ENCODE results near the gene CAPN1. TPM values are rescaled to one million over a fixed set of nuclear protein-coding genes. Genes with fewer than 3 reads are reported as not detected.
"Not testable (repeated sequence)": the region's sequence is repeated elsewhere in the genome, so short reads cannot be mapped to it uniquely, and the experiment has no call there.

Gene CAPN1
- polyA plus RNA-seq (ENCODE audit: insufficient read length) = 99.7 TPM

DNA sequence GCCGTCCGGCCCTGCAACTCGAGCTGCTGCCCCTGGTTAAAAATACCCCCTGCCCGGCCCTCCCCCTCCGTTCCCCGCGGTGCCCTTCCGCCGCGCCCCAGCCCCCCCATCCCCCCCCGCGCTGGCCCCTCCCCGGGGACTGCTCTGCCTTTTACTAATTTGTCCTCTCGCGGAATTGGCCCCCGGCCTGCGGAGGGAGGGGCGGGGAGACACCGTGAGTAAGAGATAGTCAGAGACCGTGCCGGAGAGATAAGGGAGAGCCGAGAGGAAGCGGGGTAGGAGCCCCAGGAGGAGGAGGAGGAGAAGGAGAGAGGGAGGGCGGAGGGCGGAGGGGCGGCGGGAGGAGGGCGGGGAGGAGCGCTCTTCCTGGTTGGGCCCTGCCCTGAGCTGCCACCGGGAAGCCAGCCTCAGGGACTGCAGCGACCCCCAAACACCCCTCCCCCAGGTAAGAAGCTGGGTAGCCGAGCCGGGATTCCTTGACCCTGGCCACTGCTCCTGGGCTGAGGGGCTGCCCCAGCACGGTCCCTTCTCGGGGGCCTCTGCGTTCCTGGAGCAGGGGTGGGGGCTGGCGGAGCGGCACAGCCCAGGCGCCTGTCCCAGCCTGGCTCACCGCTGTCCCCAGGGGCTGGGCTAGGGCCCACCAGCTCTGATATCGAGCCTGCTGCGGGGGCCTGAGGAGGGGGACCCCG, at the start of gene CAPN1:
Gene CAPN1 (plus strand): TSS at position 360 of the 689 bp plus-strand sequence. CDS start 774 bp downstream, outside the sequence.
- DNase-seq = peak; percentile 52

DNA sequence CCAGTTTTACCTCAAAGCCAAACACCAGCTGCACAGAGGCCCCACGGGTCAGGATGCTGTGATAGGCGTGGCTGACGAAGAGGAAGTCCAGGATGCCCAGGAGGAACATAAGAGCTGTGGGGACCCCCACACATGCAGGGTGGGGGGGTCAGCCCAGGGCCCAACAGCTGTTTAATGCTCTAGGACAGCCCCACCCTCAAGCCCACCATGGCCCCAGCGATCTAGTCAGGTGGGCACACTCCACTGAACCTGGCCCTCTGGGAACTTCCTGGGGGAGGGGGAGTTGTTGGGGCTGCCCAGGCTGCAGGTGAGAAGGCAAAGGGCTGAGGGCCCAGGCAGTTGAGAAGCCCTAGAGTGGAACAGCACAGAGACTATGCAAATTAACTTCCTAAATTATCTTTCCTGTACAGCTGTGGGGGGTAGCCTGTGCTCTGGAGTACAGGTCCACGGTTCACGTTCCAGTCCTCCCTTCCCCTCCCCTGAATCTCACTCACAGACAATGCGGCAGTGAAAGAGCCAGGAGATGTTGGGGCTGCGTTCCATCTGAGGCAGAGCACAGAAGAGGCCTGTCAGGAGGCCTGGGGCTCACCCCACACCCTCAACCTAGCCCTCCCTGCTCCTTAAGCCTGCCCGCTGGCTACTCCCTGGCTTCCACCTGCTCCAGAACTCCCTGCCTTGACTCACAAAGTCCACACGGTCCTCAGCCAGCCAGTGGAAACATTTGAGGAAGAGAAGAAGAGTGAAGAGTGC, 49.3 kb upstream of the CAPN1 start:
- DNase-seq = no peak

DNA sequence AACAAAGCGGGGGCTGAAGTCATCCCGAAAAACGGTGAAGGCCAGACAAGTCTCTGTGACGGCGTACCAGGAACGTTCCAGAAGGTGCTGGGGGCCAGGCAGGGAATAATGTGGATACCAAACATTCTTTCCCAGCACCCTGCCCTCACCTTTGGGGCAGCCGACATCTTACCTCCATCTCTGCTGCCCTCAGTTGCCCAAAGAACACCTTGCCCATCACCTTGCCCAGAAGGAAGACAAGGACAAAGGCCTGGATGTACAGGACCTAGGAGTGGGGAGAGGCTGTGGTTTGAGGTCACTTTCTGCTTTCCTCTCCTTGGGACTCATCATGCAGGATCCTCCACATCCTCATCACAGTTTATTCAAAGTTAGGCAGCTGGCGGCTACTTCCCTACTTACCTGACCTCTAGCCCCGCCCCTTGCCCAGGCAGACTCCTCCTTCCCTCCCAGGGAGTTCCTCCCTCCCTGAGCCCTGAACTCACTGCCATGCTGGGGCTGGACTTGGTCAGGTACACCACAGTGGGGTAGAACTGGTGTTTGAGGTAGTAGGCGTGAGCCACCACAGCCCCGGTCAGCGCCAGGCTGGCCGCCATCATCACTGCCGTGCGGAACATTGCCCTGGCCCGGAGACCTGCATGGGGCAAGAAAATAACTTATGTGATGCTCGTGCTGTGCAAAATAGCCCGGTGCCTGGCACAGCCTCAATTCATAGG, 48.6 kb upstream of the CAPN1 start:
- DNase-seq = no peak

DNA sequence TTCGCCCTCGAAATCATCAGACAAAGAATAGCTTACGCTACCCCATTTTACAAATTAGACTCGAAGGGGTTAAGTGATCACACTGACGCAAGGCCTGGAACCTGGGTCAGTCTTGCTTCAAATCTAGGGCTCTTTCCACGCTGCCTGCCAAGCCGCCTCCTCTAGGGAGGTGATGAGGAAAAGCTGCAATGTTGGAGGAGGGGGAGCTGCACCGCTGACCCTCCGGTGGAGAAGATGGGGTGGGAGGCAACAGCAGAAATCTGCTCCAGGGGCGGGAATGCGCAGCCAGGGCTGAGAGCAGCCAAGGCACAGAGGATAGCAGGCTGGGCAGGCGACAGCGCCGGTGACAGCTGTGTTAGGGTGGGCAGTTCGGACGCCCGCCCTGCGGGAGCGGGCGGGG, 48.0 kb upstream of the CAPN1 start:
- DNase-seq = peak; percentile 85

DNA sequence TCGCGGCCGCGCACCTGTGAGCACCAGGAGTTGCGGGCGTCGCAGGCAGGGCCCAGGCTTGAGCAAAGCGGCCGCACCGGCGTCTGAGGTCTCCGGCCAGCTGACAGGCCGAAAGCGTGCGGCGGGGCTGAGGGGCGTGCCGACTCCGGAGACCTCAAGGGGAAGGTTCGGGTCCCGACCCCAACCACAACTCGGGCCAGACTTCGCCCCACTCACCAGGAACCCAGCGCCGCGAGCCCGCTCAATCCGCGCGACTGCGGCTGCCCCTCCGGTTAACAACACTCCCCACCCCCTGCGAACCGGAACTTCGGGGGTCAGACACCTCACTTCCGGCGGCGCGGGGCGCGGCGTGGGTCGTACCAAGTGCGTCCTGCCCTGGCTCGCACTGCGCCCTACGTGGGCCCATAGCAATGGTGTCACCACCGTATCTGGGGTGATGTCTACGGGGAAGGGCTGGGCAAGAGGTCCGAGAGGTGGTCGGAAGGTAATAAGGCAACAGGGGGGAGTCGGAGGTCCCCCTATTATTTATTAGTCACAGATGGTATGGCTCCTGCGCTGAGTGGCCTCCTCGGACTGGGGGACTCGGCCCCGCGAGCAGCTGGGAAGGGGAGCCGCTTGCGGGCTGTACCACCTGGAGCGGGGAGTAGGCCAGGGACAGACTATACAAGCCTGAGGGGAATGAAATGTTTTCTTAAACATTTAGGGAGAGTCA, 47.3 kb upstream of the CAPN1 start, which contains the start of gene SYVN1:
Gene SYVN1 (minus strand): TSS at position 280 of the 712 bp plus-strand sequence. CDS start 918 bp downstream, outside the sequence.
- peak; percentile 94 for DNase-seq

DNA sequence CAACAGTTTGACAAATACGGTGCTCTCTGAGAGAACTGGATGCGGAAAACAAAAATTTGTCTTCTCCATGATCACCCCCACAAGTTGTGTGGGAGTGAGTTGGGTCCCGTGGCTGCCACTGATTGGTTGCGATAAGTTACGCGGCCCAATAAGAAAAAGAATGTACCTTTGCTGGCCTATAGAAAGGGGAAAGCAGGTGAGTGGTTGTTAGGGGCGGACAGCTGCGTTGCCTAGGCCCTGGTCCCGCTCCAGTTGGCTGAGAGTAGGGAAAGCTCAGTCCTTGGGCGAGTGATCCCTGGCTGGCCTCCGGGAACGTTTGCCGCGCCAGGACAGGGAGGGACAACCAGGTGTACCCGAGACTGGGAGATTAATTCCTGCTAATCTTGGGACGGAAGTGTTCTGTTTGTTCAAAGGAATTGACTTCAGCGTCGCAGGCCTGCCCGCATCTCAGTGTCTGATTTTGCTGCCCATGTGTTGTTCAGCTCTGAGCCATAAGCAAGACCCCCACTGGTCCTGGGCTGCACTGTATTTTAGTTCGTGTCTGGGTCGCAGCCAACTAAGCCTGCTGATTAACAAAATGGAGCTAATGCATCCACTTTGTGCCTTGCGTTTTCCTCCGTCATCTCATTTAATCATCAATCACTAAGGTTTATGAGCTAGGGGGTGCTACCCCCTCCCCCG, 46.6 kb upstream of the CAPN1 start:
- DNase-seq = peak; percentile 91

DNA sequence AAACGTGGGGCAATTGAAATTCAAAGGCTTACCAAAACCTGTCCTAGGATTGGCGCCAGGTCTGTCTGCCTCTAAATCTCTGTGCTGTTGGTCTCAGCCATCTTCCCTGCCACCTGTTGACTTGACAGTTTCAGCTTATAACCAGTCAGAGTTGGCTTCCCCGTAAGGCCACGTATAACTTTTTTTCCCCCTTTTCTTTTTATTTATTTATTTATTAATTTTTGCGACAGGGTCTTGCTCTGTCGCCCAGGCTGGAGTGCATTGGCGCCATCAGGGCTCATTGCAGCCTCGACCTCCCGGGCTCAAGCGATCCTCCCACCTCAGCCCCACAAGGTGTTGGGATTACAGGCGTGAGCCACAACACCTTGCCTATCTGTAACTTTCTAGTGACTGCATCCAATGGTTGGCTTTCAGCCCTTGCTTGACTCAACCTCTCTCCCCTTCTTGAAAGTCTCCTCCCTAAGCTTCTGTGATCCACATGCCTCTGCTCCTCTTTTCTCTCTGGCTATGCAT, 46.0 kb upstream of the CAPN1 start:
- DNase-seq = no peak

DNA sequence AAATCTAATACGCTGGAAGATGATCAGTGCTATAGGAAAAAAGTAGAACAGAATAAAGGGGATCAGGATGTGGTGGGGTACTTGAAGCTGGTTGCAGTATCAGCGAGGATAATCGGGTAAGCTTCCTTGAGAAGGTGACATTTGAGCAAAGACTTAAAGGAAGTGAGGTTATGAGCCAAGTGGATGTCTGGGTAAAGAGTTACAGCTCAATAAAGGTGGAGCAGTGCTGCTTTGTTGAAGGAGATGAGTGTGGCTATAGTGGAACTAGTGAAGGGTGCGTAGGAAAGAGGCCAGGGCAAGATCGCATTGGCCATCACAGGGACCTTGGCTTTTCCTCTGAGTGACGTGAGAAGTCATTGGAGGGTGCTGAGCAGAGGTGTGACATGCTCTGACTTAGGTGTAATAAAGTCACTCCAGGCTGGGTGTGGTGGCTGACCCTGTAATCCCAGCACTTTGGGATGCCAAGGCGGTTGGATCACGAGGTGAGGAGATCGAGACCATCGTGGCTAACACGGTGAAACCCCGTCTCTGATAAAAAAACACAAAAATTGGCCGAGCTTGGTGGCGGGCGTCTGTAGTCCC, 45.1 kb upstream of the CAPN1 start:
- DNase-seq = no peak

DNA sequence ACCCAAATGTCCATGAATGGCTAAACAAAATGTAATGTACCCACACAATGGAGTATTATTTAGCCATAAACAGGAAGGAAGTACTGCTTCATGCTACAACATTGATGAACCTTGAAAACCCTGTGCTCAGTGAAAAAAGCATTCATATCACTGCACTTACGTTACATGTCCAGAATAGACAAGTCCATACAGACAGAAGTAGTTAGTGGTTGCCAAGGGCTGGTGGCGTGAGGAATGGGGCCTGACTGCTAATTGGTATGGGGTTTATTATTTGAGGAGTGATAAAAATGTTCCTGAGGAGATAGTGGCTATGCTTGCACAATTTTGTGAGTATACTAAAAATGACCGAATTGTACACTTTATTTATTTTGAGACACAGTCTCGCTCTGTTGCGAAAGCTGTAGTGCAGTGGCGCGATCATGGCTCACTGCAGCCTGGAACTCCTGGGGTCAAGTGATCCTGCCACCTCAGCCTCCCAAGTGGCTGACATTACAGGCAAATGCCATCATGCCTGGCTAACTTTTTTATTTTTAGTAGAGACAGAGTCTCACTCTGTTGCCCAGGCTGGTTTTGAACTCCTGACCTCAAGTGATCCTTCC, 39.7 kb upstream of the CAPN1 start:
- DNase-seq = no peak

DNA sequence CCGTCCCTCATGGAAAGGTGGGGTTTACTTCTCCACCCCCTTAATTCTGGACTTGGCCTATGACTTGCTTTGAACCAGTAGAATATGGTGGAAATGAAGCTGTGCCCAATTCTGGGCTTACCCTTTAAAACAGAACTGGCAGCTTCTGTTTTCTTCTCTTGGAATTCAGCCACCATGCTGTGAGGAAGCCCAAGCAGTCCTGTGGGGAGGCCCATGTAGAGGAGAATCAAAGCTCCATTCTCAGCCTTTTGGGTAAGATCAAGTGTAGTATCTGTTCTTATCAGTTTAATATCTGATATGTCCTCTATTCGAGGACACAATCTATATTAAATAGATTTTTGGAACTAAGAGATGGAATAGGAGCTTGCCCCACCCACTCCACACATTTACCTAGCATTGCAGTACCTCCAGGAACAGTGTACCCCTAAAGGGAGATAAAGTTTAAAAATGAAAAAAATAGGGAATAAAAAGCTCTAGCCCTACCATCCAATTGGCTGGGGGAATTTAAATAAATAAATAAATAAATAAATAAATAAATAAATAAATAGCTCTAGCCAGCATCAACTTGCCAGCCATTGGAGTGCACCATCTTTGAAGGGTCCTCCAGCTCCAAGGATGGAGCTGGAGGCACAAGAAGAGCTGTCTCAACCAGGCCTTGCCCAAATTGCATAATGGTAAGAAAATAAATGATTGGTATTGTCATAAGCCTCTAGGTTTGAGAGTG, 34.2 kb upstream of the CAPN1 start:
- DNase-seq = no peak

DNA sequence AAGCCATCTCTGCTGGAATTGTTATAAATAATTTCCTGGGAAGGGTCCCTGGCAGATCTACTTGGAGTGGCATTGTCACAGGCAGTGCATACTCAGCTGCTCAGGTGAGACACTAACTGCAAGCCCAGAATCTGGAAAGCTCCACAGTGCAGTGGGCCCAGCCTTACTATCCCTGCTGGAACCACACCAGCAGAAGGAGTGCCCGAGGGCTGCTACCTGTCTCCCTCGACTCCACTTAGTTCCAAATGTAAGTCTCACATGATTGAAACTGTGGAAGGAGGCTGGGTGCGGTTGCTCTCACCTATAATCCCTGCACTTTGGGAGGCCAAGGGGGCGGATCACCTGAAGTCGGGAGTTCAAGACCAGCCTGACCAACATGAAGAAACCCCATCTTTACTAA, 33.1 kb upstream of the CAPN1 start:
- no peak for DNase-seq

DNA sequence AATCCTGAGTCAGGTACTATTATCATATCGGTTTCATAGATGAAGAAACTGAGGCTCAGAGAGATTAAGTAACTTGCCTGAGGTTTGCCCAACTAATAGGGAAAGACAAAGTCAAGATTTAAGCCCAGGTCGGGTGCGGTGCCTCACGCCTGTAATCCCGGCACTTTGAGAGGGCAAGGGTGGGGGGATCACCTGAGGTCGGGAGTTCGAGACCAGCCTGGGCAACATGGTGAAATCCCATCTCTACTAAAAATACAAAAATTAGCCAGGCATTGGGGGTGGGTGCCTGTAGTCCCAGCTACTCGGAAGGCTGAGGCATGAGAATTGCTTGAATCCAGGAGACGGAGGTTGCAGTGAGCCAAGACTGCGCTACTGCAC, 31.6 kb upstream of the CAPN1 start:
- DNase-seq = not testable (repeated sequence)

DNA sequence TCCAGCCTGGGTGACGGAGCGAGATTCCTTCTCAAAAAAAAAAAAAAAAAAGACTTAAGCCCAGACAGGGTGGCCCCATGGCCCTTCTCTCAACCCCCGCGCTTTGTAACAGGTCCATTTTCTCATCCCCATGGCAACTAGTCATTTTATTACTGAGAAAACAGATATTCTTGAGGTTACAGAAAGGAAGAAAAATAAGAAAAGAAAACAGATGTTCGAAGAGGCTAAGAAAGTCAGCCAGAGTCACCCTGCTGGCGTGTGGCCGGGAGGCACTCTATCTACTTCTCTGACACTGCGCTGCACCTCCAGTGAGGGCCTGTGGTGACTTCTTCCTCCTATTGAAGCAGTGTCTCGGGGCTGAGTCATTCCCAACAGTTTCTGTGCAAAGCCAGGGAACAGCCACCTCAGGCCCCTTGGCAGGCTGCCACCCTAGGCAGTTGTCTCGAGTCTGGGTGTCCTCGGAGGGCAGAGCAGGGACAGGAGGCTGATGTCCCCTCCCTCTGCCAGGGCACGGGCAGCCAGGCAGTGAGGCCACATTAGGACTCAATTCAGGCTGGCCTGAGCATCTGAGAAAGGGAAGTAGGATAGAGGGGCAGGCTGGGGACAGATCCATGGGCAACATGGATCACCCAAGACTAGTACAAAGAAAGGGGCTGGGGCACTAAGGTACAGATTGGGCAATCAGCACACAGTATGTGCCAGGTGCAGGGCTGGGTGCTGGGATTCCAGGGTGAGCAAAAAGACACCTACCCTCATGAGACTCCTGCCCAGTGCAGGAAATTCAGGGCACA, 31.0 kb upstream of the CAPN1 start:
- DNase-seq = peak; percentile 72

DNA sequence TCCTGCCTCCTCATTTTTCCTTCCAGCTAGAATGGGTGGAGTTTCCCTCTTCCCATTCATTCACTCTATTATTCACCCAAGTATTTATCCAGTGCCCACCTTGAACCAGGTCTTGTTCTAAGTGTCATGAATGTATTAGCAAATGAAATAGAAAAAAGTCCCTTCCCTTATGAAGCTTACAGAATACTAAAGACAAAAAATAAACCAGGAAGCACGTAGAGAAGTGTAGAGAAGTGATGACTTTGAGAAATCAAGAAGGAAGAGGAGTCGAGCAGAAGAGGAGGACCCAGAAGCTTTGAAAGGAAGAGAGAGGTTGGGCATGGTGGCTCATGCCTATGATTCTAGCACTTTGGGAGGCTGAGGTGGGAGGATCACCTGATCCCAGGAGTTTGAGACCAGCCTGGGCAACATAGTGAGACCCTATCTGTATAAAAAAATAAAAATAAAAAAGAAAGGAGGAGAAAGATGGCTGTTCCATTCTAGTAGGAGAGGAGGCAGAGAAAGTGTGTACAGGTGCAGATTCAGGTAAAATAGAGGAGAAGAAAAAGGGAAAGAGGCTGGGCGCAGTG, 30.3 kb upstream of the CAPN1 start:
- no peak for DNase-seq

DNA sequence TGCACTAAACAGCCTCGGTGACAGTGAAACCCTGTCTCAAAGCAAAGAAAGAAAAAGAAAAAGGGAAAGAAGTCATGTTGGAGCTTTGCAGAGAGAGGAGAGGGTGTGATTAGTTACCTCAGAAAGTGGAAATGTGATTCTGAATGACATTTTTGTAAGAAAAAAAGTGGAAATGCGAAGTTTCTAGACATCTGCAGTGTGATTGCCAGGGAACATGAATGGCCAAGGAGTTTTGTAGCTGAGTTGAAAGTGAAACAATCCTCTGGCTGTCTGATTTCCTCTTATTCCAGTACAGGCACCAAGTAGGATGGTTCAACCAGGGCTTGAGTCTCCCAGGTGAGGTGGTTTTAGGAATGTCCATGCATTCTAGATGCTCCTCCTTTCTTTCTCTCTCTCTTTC, 29.6 kb upstream of the CAPN1 start:
- no peak for DNase-seq

DNA sequence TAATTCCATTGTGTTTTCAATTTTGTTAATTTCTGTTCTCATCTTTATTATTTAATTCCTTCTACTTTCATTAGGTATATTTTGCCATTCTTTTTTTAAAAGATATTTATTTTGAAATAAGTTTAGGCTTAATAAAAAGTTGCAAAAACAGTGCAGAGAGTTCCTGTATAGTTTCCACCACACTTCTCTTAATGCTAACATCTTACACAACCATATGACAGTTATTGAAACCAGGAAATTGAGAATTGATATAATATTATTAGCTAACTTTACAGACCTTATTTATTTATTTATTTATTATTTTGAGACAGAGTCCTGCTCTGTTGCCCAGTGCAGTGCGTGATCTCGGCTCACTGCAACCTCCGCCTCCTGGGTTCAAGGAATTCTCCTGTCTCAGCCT, 25.5 kb upstream of the CAPN1 start:
- DNase-seq = no peak

DNA sequence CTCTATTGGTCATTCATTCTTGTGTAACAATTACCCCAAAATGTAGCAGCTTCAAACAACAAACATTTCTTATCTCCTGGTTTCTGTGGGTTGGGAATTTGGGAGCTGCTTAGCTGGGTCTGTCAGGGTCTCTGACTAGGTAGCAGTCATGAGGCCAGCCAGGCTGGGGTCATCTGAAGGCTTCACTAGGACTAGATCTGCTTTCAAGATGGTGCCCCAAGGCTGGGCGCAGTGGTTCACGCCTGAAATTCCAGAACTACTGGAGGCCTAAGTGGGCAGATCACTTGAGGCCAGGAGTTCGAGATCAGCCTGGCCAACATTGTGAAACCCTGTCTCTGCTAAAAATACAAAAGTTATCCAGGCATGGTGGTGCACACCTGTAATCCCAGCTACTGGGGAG, 24.8 kb upstream of the CAPN1 start:
- no peak for DNase-seq

DNA sequence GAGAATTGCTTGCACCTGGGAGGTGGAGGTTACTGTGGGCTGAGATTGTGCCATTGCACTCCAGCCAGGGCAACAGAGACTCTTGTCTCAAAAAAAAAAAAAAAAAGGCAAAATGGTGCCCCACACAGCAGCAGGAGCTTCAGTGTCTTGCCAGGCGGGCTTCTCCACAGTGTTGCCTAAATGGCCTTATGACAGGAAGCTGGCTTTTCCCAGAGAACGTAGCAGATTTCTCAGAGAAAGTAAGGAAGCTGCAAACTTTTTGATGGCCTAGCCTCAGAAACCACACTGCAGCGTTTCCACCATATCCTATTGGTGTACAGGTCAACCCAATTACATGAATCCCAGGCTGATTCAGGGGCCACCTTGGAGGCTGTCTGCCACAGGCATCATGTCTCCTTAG, 24.4 kb upstream of the CAPN1 start:
- DNase-seq = no peak

DNA sequence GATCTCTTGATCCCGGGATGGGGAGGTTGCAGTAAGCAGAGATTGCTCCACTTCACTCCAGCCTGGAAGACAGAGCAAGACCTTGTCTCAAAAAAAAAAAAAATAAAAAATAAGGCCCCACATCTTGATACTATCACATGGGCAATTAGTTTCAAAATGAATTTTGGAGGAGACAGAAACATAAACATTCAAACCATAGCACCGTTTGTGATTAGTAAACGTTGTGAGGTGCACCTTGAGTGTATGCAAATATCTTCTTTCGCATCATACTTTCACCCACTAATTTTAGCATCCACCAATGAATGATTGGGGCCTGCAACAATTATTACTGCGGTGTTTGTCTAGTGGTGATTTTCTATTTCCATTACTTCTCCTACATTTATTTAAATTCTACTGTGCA, 22.7 kb upstream of the CAPN1 start:
- no peak for DNase-seq

Data from hindlimb muscle (tissue), 1 donor.